K562 (cell line): ENCODE measurements around the gene APOL3. TPM values are rescaled to one million over a fixed set of nuclear protein-coding genes. Genes with fewer than 3 reads are reported as not detected.

Experiments
- ATAC-seq: fragments of 200-7000 bp; cut with Tn5 transposase; 3 replicates; pipeline ENCODE4 v1.9.1; 2020; ENCODE audit warnings: moderate library complexity
- BruUV-seq: library from RNA; stranded (reverse); fragments of 400-500 nt; replicated peaks from 2 replicates; lab custom pipeline; 2021; lab: Mats Ljungman, UMichigan
- CTCF ChIA-PET: fragments of 300-600 bp; formaldehyde crosslinking; extraction: SDS; loops from one replicate; lab custom pipeline; 2021; ENCODE audit warnings: low intra/inter-chr PET ratio; lab: Yijun Ruan, JAX
- POLR2A ChIA-PET: fragments of 300-600, 350-650 bp; sonication (Branson Sonifier 250); formaldehyde crosslinking; extraction: SDS; loops from one replicate; lab custom pipeline; 2021; ENCODE audit warnings: antibody characterized with exemption, inconsistent platforms; lab: Yijun Ruan, JAX
- DNase-seq, 4 experiments: peaks; one replicate each; pipeline versions ENCODE4 v3.0.0 to v3.0.0-alpha.2; 2011 to 2018; ENCODE audit warnings: low spot score in 3 of 4, mixed read lengths in 3 of 4; ENCODE audit errors: extremely low read depth in 1 of 4
- FAIRE-seq: peaks from 2 replicates; lab custom pipeline; 2011; peaks lifted over from hg19 to GRCh38; lab: Jason Lieb, UNC
- H2AFZ ChIP-seq: 2 replicates; pipeline ENCODE4 v1.6.0; 2011; ENCODE audit warnings: low read depth, low read length, control low read depth, inconsistent platforms
- H3K27ac ChIP-seq: fragments of 200-600 bp; 3 replicates; pipeline ENCODE4 v1.8.0; 2011; ENCODE audit warnings: low read depth, mild to moderate bottlenecking, control low read depth, inconsistent platforms, low read length, moderate library complexity, mixed read lengths; ENCODE audit errors: extremely low read depth
- H3K27me3 ChIP-seq, 2 experiments: fragments of 300-600 bp in 1 of 2; 2 replicates in 1 of 2; 3 replicates in 1 of 2; pipeline versions ENCODE4 v1.6.0 to v1.8.0; 2011; ENCODE audit warnings: inconsistent platforms in 2 of 2, low read length in 2 of 2, mild to moderate bottlenecking in 1 of 2, mixed read lengths in 1 of 2, moderate library complexity in 1 of 2; ENCODE audit not compliant: control insufficient read depth in 2 of 2, insufficient read depth in 2 of 2
- H3K36me3 ChIP-seq: fragments of 300-600 bp; 3 replicates; pipeline ENCODE4 v1.8.0; 2011; ENCODE audit warnings: mild to moderate bottlenecking, low read length, inconsistent platforms; ENCODE audit not compliant: control insufficient read depth, insufficient read depth
- H3K4me1 ChIP-seq, 2 experiments: fragments of 200-600 bp in 1 of 2; replicated peaks in 1 of 2; 2 replicates in 1 of 2; 3 replicates in 1 of 2; pipeline versions ENCODE4 v1.5.1 to v1.8.0; 2011; ENCODE audit warnings: inconsistent platforms in 2 of 2, low read length in 2 of 2, mild to moderate bottlenecking in 1 of 2, mixed read lengths in 1 of 2, moderate library complexity in 1 of 2; ENCODE audit not compliant: control insufficient read depth in 2 of 2, insufficient read depth in 2 of 2
- H3K4me2 ChIP-seq: 2 replicates; pipeline ENCODE4 v1.6.1; 2011; ENCODE audit warnings: low read length, control low read depth, inconsistent platforms, mixed read lengths; ENCODE audit not compliant: insufficient read depth
- H3K4me3 ChIP-seq: fragments of 200-600 bp; sonication (generic), shearing (Covaris generic); 2 replicates; pipeline ENCODE4 v1.5.1; 2016; ENCODE audit warnings: control low read depth, inconsistent platforms
- H3K79me2 ChIP-seq: fragments of 200-600 bp; 3 replicates; pipeline ENCODE4 v1.8.0; 2011; ENCODE audit warnings: low read length, inconsistent platforms; ENCODE audit not compliant: control insufficient read depth, insufficient read depth
- H3K9ac ChIP-seq, 2 experiments: 2 replicates each; pipeline versions ENCODE4 v1.6.0 to v1.6.1; 2011; ENCODE audit warnings: low read depth in 2 of 2, low read length in 2 of 2, control low read depth in 1 of 2, inconsistent platforms in 1 of 2, mild to moderate bottlenecking in 1 of 2, mixed read lengths in 1 of 2; ENCODE audit not compliant: insufficient read depth in 1 of 2
- H3K9me1 ChIP-seq: one replicate; pipeline ENCODE4 v1.6.0; 2011; ENCODE audit warnings: inconsistent platforms, mild to moderate bottlenecking, low read length, moderate library complexity; ENCODE audit not compliant: control insufficient read depth, insufficient read depth
- H3K9me3 ChIP-seq: replicated peaks from 2 replicates; pipeline ENCODE4 v1.5.1; 2011; ENCODE audit warnings: low read depth, low read length, inconsistent platforms; ENCODE audit not compliant: control insufficient read depth, insufficient read depth
- H4K20me1 ChIP-seq: replicated peaks from 2 replicates; pipeline ENCODE4 v1.6.1; 2011; ENCODE audit warnings: low read length, inconsistent platforms, mixed read lengths; ENCODE audit not compliant: control insufficient read depth, insufficient read depth
- CTBP1 ChIP-seq: fragments of 450-650 bp; IDR thresholded peaks from 2 replicates; pipeline ENCODE4 v1.6.1; 2016; ENCODE audit warnings: borderline replicate concordance
- EGR1 ChIP-seq: fragments of 450-650 bp; conservative IDR thresholded peaks from 2 replicates; pipeline ENCODE4 v1.6.1; 2017; ENCODE audit warnings: mild to moderate bottlenecking
- FOS ChIP-seq: IDR thresholded peaks from 3 replicates; pipeline ENCODE4 v1.6.1; 2011; ENCODE audit not compliant: insufficient read length; ENCODE audit errors: extremely low read depth
- PATZ1 ChIP-seq: fragments of 250-450 bp; sonication (Bioruptor Pico); IDR thresholded peaks from 2 replicates; pipeline ENCODE4 v1.5.0; 2020; ENCODE audit warnings: mild to moderate bottlenecking, borderline replicate concordance
- SNRNP70 ChIP-seq: fragments of 200-400 bp; formaldehyde crosslinking; optimal IDR thresholded peaks from 2 replicates; pipeline ENCODE3; 2017; ENCODE audit warnings: low read depth, low read length
- TSC22D4 ChIP-seq: fragments of 450-650 bp; IDR thresholded peaks from 2 replicates; pipeline ENCODE4 v1.6.1; 2016; ENCODE audit warnings: missing genetic modification characterization, missing biosample characterization, control low read depth
- ZNF143 ChIP-seq: sonication (generic); formaldehyde crosslinking; IDR thresholded peaks from 2 replicates; pipeline ENCODE4 v1.9.0; 2022; ENCODE audit warnings: mild to moderate bottlenecking, missing genetic modification reagents
- WGBS: fragments of 100-300 bp; shearing (Covaris generic); methylation state at CpG from one replicate; pipeline ENCODE4 v1.1.6; 2016; ENCODE audit warnings: low coverage, mixed read lengths; ENCODE audit not compliant: insufficient coverage; ENCODE audit errors: missing lambda C conversion rate; 5-methylcytosine and 5-hydroxymethylcytosine counted together
- in situ Hi-C: fragments of 300-500 bp; cut with MboI; formaldehyde crosslinking; loops from 4 replicates; pipeline ENCODE4 v1.15.0; 2018; ENCODE audit warnings: inconsistent platforms, mixed read lengths
- intact Hi-C: fragments of 100-400 bp; cut with micrococcal nuclease; formaldehyde crosslinking; loops from 2 replicates; pipeline ENCODE4 v1.14.2; 2022
- polyA plus RNA-seq, 8 experiments: library from polyadenylated mRNA; depleted of rRNA in 4 of 8; stranded (reverse) in 5 of 8; unstranded in 3 of 8; fragments of >200 nt; fragmentation: Nextera tagmentation in 2 of 8; fragmentation: Illumina TruSeq in 1 of 8; extraction: Ambion mirVana in 2 of 8; extraction: Trizol in 1 of 8; gene quantifications; 2 replicates each; pipeline versions ENCODE4 v1.2.1 to v1.2.3, GENCODE V29; 2011 to 2014; ENCODE audit warnings: inconsistent platforms in 1 of 8, missing spikeins in 1 of 8
- total RNA-seq, 7 experiments: library from RNA; depleted of rRNA in 6 of 7; stranded (reverse); fragments of >200 nt in 6 of 7; fragmentation: Illumina TruSeq in 2 of 7; extraction: Trizol in 2 of 7; gene quantifications; 2 replicates each; pipeline versions ENCODE4 v1.2.1 to v1.2.3, GENCODE V29; 2011 to 2021; ENCODE audit warnings: low replicate concordance in 1 of 7

Gene APOL3
- total and polyA plus RNA-seq, 9 of the 15 experiments (the other 6 are each of a cell fraction or from before 2014, with no cell fraction given) = 0.25 to 1.1 (median 0.56) TPM; not detected in 1

- Histone ChIP-seq H3K4me1 (no peaks in the 10 kb centered on the region; a peak in 1 of 5 replicates), H3K36me3 (no peaks in the 10 kb centered on the region), H3K4me3 (no peak overlapping the region), H3K27ac (no peak overlapping the region), H3K4me2 (no peak overlapping the region), H2AFZ (no peak overlapping the region), H3K79me2 (no peaks in the 10 kb centered on the region), H3K9ac (no peak overlapping the region), H3K27me3 (no peaks in the 10 kb centered on the region), H4K20me1 (no peaks in the 10 kb centered on the region), H3K9me3 (peaks cover 2% of the 10 kb centered on the region; the same call in 1 of the 2 replicates), H3K9me1 (no peaks in the 10 kb centered on the region)
- whole genome bisulfite sequencing = 45% methylated on average over 1 of the region's 1 CpG
- ATAC-seq (no peak), DNase-seq (no peak), FAIRE-seq (no peak)
- BruUV-seq = no TSS peak
- POLR2A ChIA-PET = no interaction called here
- TF ChIP-seq TSC22D4 (tag) = no peak
- no peak for TF ChIP-seq SNRNP70
- no peak for TF ChIP-seq FOS
- TF ChIP-seq ZNF143 (CRISPR knock-in tag) = no peak
- no peak for TF ChIP-seq CTBP1
- TF ChIP-seq EGR1 = no peak
- no peak for TF ChIP-seq PATZ1 (CRISPR knock-in tag)
- in situ Hi-C loops = no loop called here
- intact Hi-C loops = no loop called here
- CTCF ChIA-PET = no interaction called here
Observed at GRCh38 chr22:36208914-36209313, 48.4 kb upstream of the APOL3 start.
